ENCODE results near the gene COL1A1. TPM values are rescaled to one million over a fixed set of nuclear protein-coding genes. Genes with fewer than 3 reads are reported as not detected.

The COL1A1 gene
- total and polyA plus RNA-seq, 3 donors from 2014 or later = 32.5 to 557 (median 35.1) TPM

DNA sequence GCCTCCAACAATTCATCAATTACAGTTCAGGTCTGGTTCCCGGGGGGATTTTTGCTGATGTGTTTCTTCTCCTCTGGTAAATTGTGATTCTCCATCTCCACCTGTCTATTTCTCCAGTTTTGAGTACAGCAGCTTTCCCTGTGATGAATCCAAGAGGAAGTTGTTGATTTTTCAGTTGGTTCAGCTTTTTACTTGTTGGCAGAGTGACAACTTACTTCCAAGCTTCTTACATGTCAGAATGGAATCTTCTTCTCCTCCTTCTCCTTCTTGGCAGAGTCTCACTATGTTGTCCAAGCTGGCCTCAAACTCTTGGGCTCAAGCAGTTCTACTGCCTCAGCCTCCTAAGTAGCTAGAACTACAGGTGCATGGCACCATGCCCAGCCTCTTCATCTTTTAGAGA is 39.4 kb upstream of the COL1A1 start:
- Histone ChIP-seq H3K27ac (no peak overlapping the region), H3K4me3 (no peak overlapping the region), H3K4me1 (no peaks in the 10 kb centered on the region), H3K27me3 (no peaks in the 10 kb centered on the region), H3K9me3 (no peaks in the 10 kb centered on the region), H3K36me3 (ENCODE audit: low read depth, missing control alignments) (no peaks in the 10 kb centered on the region)
- intact Hi-C loops (cut with DNase I; ENCODE audit: low total_unique reads) = no loop called here
- DNase-seq = no peak
- TF ChIP-seq, protein P1, sequence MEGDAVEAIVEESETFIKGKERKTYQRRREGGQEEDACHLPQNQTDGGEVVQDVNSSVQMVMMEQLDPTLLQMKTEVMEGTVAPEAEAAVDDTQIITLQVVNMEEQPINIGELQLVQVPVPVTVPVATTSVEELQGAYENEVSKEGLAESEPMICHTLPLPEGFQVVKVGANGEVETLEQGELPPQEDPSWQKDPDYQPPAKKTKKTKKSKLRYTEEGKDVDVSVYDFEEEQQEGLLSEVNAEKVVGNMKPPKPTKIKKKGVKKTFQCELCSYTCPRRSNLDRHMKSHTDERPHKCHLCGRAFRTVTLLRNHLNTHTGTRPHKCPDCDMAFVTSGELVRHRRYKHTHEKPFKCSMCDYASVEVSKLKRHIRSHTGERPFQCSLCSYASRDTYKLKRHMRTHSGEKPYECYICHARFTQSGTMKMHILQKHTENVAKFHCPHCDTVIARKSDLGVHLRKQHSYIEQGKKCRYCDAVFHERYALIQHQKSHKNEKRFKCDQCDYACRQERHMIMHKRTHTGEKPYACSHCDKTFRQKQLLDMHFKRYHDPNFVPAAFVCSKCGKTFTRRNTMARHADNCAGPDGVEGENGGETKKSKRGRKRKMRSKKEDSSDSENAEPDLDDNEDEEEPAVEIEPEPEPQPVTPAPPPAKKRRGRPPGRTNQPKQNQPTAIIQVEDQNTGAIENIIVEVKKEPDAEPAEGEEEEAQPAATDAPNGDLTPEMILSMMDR (IDR thresholded peaks at IDR 0.05) = no peak
- no peak for TF ChIP-seq POLR2A (IDR thresholded peaks at IDR 0.05)
- WGBS, 2 donors = 93 to 100% methylated on average over 1 of the region's 1 CpG

- TF ChIP-seq, protein P1 (IDR thresholded peaks at IDR 0.05) = no peak
- no peak for TF ChIP-seq POLR2A (IDR thresholded peaks at IDR 0.05)
- Histone ChIP-seq H3K4me1 (no peaks in the 10 kb centered on the region), H3K27ac (no peak overlapping the region), H3K27me3 (no peaks in the 10 kb centered on the region), H3K9me3 (no peaks in the 10 kb centered on the region), H3K4me3 (no peak overlapping the region), H3K36me3 (ENCODE audit: low read depth, missing control alignments) (no peaks in the 10 kb centered on the region)
- WGBS, 2 donors = 64 to 79% methylated on average over 4 of the region's 4 CpGs
- intact Hi-C loops (cut with DNase I; ENCODE audit: low total_unique reads) = no loop called here
- no peak for DNase-seq
Observed at GRCh38 chr17:50239937-50240336, 38.5 kb upstream of the COL1A1 start.

DNA sequence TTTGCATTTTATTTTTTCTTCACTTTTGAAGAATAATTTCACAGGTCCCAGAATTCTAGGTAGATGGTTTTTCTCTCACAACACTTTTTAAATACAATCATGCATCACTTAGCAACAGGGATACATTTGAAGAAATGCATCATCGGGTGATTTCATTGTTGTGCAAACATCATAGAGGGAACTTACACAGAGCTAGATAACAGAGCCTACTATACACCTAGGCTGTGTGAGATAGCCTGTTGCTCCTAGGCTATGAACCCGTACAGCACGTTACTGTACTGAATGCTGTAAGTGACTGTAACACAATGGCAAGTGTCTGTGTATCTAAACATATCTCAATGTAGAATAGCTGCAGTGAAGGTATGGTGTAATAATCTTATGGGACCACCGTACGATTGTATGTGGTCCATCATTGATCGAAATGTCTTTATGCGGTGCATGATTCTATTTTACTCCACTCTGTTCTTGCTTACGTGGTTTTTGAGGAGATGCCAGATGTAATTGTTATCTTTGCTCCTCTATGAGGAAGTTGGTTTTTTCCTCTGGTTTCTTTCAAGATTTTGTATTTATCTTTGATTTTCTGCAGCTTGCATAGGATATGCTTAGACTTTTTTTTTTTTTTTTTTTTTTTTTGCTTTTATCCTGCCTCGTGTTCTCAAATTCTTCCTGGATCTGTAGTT is 37.3 kb upstream of the COL1A1 start:
- Histone ChIP-seq H3K4me3 (no peak overlapping the region), H3K27me3 (no peaks in the 10 kb centered on the region), H3K9me3 (no peaks in the 10 kb centered on the region), H3K4me1 (no peaks in the 10 kb centered on the region), H3K36me3 (ENCODE audit: low read depth, missing control alignments) (no peaks in the 10 kb centered on the region), H3K27ac (no peak overlapping the region)
- TF ChIP-seq, protein P1 (IDR thresholded peaks at IDR 0.05) = no peak
- TF ChIP-seq POLR2A (IDR thresholded peaks at IDR 0.05) = no peak
- no peak for DNase-seq
- 57 to 62% methylated on average over 7 to 9 of the region's 9 CpGs for WGBS, 2 donors
- intact Hi-C loops (cut with DNase I; ENCODE audit: low total_unique reads) = no loop called here

GRCh38 chr17:50237901-50238300 is 36.5 kb upstream of the COL1A1 start:
- intact Hi-C loops (cut with DNase I; ENCODE audit: low total_unique reads) = no loop called here
- Histone ChIP-seq H3K27ac (no peak overlapping the region), H3K9me3 (no peaks in the 10 kb centered on the region), H3K4me3 (no peak overlapping the region), H3K4me1 (no peaks in the 10 kb centered on the region), H3K27me3 (no peaks in the 10 kb centered on the region), H3K36me3 (ENCODE audit: low read depth, missing control alignments) (no peaks in the 10 kb centered on the region)
- no peak for DNase-seq
- WGBS, 2 donors = 60 to 69% methylated on average over 2 of the region's 2 CpGs
- TF ChIP-seq POLR2A (IDR thresholded peaks at IDR 0.05) = no peak
- TF ChIP-seq, protein P1 (IDR thresholded peaks at IDR 0.05) = no peak

GRCh38 chr17:50234581-50234980 is 33.1 kb upstream of the COL1A1 start:
- no peaks in the 10 kb centered on the region for H3K36me3 ChIP-seq (ENCODE audit: low read depth, missing control alignments)
- H3K27me3 ChIP-seq = no peaks in the 10 kb centered on the region
- no peak overlapping the region for H3K4me3 ChIP-seq
- H3K9me3 ChIP-seq = no peaks in the 10 kb centered on the region
- intact Hi-C loops (cut with DNase I; ENCODE audit: low total_unique reads) = no loop called here
- no peak for TF ChIP-seq POLR2A (IDR thresholded peaks at IDR 0.05)
- H3K4me1 ChIP-seq = no peaks in the 10 kb centered on the region
- no peak overlapping the region for H3K27ac ChIP-seq
- no peak for DNase-seq

All from testis (tissue), 3 donors.